ENCODE measurements around the gene LPP. TPM values are rescaled to one million over a fixed set of nuclear protein-coding genes. Genes with fewer than 3 reads are reported as not detected.

LPP gene
- total and polyA plus RNA-seq, 2 of the 13 experiments (the other 11 are each of a cell fraction or from before 2014, with no cell fraction given): 19.2 to 29.9 TPM

- Histone ChIP-seq H3K4me2 (ENCODE audit: low read depth, low read length) (no peak overlapping the region), H3K27me3 (ENCODE audit: control insufficient read depth in 1 of 2, insufficient read depth in 2 of 2, low read length in 2 of 2) (no peaks in the 10 kb centered on the region), H3K4me3 (replicated peaks in 1 of 3; ENCODE audit: insufficient read depth in 1 of 3, low read depth in 2 of 3, low read length in 3 of 3) (no peak overlapping the region), H2AFZ (ENCODE audit: low read length) (no peak overlapping the region), H3K27ac (ENCODE audit: extremely low read length, insufficient read depth, low read length) (no peak overlapping the region), H3K9me3 (ENCODE audit: low read length) (no peaks in the 10 kb centered on the region), H3K9ac (ENCODE audit: insufficient read depth, low read depth, low read length) (no peak overlapping the region), H3K79me2 (ENCODE audit: insufficient read depth, low read length) (peaks cover 60% of the 10 kb centered on the region), H3K36me3 (replicated peaks in 1 of 2; ENCODE audit: control insufficient read depth in 1 of 2, insufficient read depth in 2 of 2, low read length in 2 of 2) (peaks cover 0 to 18% of the 10 kb centered on the region in 2 experiments; a peak in 3 of 5 replicates), H3K4me1 (ENCODE audit: insufficient read depth, low read length) (peaks cover 59% of the 10 kb centered on the region), H4K20me1 (ENCODE audit: insufficient read depth, low read length) (no peaks in the 10 kb centered on the region; the same call in 1 of the 2 replicates)
- FAIRE-seq (no peak), ATAC-seq (no peak), DNase-seq (ENCODE audit: low spot score) (no peak)
- BruUV-seq (replicated peaks): no TSS peak
- intact Hi-C loops (cut with micrococcal nuclease; ENCODE audit: unreplicated experiment): loop anchor here (5.0 kb wide), 1 partner anchor 482 kb away; no protein-coding TSS in a partner anchor
- CTCF ChIA-PET (ENCODE audit: low intra/inter-chr PET ratio, low total read pairs): no interaction called here
- in situ Hi-C loops (cut with HindIII; ENCODE audit: extremely low pct_ligation_motif_present, low pct_unique_long_range_greater_than_20kb): loop anchor here (25.0 kb wide), 1 partner anchor 738 kb away; no protein-coding TSS in a partner anchor
- POLR2A ChIA-PET: no interaction called here
- 98% methylated on average over 3 of the region's 3 CpGs for WGBS (ENCODE audit: low lambda C conversion rate)
- TF ChIP-seq, protein P1, sequence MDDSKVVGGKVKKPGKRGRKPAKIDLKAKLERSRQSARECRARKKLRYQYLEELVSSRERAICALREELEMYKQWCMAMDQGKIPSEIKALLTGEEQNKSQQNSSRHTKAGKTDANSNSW (CRISPR knock-in tag; IDR thresholded peaks at IDR 0.05; ENCODE audit: borderline replicate concordance): no peak
- TF ChIP-seq ZNF605 (CRISPR knock-in tag; IDR thresholded peaks at IDR 0.05) (no peak), RFXAP (CRISPR knock-in tag; IDR thresholded peaks at IDR 0.05; ENCODE audit: borderline replicate concordance) (no peak)
These were observed 70.0 kb downstream of the LPP start for GRCh38 chr3:188223936-188224335.

GRCh38 chr3:188227442-188227841, 73.5 kb downstream of the LPP start:
- H3K4me1 ChIP-seq (ENCODE audit: insufficient read depth, low read length): peaks cover 43% of the 10 kb centered on the region
- no peak for DNase-seq (ENCODE audit: low spot score)
- no peak overlapping the region for H3K27ac ChIP-seq (ENCODE audit: extremely low read length, insufficient read depth, low read length)
- ChIA-PET CTCF (ENCODE audit: low intra/inter-chr PET ratio, low total read pairs) (no interaction called here), POLR2A (no interaction called here)
- TF ChIP-seq MXD4 (CRISPR knock-in tag; IDR thresholded peaks at IDR 0.05): no peak
- no peak for TF ChIP-seq BCL6 (CRISPR knock-in tag; IDR thresholded peaks at IDR 0.05)
- no peaks in the 10 kb centered on the region; the same call in 1 of the 2 replicates for H4K20me1 ChIP-seq (ENCODE audit: insufficient read depth, low read length)
- no peaks in the 10 kb centered on the region for H3K27me3 ChIP-seq (ENCODE audit: control insufficient read depth in 1 of 2, insufficient read depth in 2 of 2, low read length in 2 of 2)
- no peak for FAIRE-seq
- in situ Hi-C loops (cut with HindIII; ENCODE audit: extremely low pct_ligation_motif_present, low pct_unique_long_range_greater_than_20kb) (no loop called here), intact Hi-C loops (cut with micrococcal nuclease; ENCODE audit: unreplicated experiment) (no loop called here)
- H3K79me2 ChIP-seq (ENCODE audit: insufficient read depth, low read length): peaks cover 40% of the 10 kb centered on the region
- 61% methylated on average over 3 of the region's 3 CpGs for whole genome bisulfite sequencing (ENCODE audit: low lambda C conversion rate)
- BruUV-seq (replicated peaks): no TSS peak
- peaks cover 0 to 13% of the 10 kb centered on the region in 2 experiments; a peak in 2 of 5 replicates for H3K36me3 ChIP-seq (replicated peaks in 1 of 2; ENCODE audit: control insufficient read depth in 1 of 2, insufficient read depth in 2 of 2, low read length in 2 of 2)
- no peaks in the 10 kb centered on the region for H3K9me3 ChIP-seq (ENCODE audit: low read length)
- H3K9ac ChIP-seq (ENCODE audit: insufficient read depth, low read depth, low read length): no peak overlapping the region
- no peak overlapping the region for H3K4me3 ChIP-seq (replicated peaks in 1 of 3; ENCODE audit: insufficient read depth in 1 of 3, low read depth in 2 of 3, low read length in 3 of 3)
- no peak for ATAC-seq
- no peak overlapping the region for H3K4me2 ChIP-seq (ENCODE audit: low read depth, low read length)
- no peak overlapping the region for H2AFZ ChIP-seq (ENCODE audit: low read length)
